H9 (cell line): ENCODE results near the gene DCPS. TPM values are rescaled to one million over a fixed set of nuclear protein-coding genes. Genes with fewer than 3 reads are reported as not detected.

Experiments
- DNase-seq: peaks from one replicate; pipeline ENCODE4 v3.0.0-alpha.2; 2017
- H2AFZ ChIP-seq: one replicate; pipeline ENCODE4 v1.6.1; 2013; ENCODE audit warnings: mild to moderate bottlenecking, low read length, control low read depth, moderate library complexity
- H2AK5ac ChIP-seq: 2 replicates; pipeline ENCODE4 v1.6.1; 2013; ENCODE audit warnings: low read length, control low read depth, mixed read lengths; ENCODE audit not compliant: insufficient read length
- H2BK120ac ChIP-seq: one replicate; pipeline ENCODE4 v1.6.1; 2013; ENCODE audit warnings: low read depth, mild to moderate bottlenecking, low read length, control low read depth, inconsistent platforms; ENCODE audit not compliant: poor library complexity, severe bottlenecking
- H2BK12ac ChIP-seq: 2 replicates; pipeline ENCODE4 v1.6.1; 2013; ENCODE audit warnings: low read length, control low read depth, mixed read lengths, low read depth; ENCODE audit not compliant: insufficient read length
- H2BK15ac ChIP-seq: 2 replicates; pipeline ENCODE4 v1.6.1; 2013; ENCODE audit warnings: low read depth, low read length, control low read depth
- H2BK20ac ChIP-seq: one replicate; pipeline ENCODE4 v1.6.1; 2013; ENCODE audit warnings: low read depth, mild to moderate bottlenecking, low read length, control low read depth, inconsistent platforms; ENCODE audit not compliant: poor library complexity, severe bottlenecking
- H2BK5ac ChIP-seq: 2 replicates; pipeline ENCODE4 v1.6.1; 2013; ENCODE audit warnings: low read length, control low read depth, mixed read lengths; ENCODE audit not compliant: insufficient read length
- H3K14ac ChIP-seq: 2 replicates; pipeline ENCODE4 v1.6.1; 2013; ENCODE audit warnings: low read length, control low read depth; ENCODE audit not compliant: insufficient read depth
- H3K18ac ChIP-seq: 2 replicates; pipeline ENCODE4 v1.6.1; 2013; ENCODE audit warnings: low read depth, mild to moderate bottlenecking, mixed read lengths, low read length, control low read depth; ENCODE audit not compliant: insufficient read length
- H3K23ac ChIP-seq: 2 replicates; pipeline ENCODE4 v1.6.1; 2013; ENCODE audit warnings: low read length, control low read depth, mixed read lengths, low read depth; ENCODE audit not compliant: insufficient read length
- H3K23me2 ChIP-seq: 2 replicates; pipeline ENCODE4 v1.6.1; 2013; ENCODE audit warnings: low read depth, mild to moderate bottlenecking, mixed read lengths, low read length, control low read depth; ENCODE audit not compliant: insufficient read length, poor library complexity, severe bottlenecking
- H3K27ac ChIP-seq: 2 replicates; pipeline ENCODE4 v1.5.1; 2013; ENCODE audit warnings: low read length, control low read depth, mixed read lengths, low read depth; ENCODE audit not compliant: insufficient read length
- H3K27me3 ChIP-seq: 2 replicates; pipeline ENCODE4 v1.6.1; 2013; ENCODE audit warnings: low read length, control low read depth, inconsistent platforms; ENCODE audit not compliant: insufficient read depth
- H3K4ac ChIP-seq: 2 replicates; pipeline ENCODE4 v1.6.1; 2013; ENCODE audit warnings: low read depth, mild to moderate bottlenecking, control low read depth, inconsistent platforms, low read length, moderate library complexity
- H3K4me1 ChIP-seq: 2 replicates; pipeline ENCODE4 v1.6.1; 2013; ENCODE audit warnings: low read length, control low read depth, inconsistent platforms; ENCODE audit not compliant: insufficient read depth
- H3K4me2 ChIP-seq: 2 replicates; pipeline ENCODE4 v1.6.1; 2013; ENCODE audit warnings: low read length, control low read depth, mixed read lengths; ENCODE audit not compliant: insufficient read length, insufficient read depth
- H3K56ac ChIP-seq: 2 replicates; pipeline ENCODE4 v1.6.1; 2013; ENCODE audit warnings: low read depth, mild to moderate bottlenecking, mixed read lengths, low read length, control low read depth; ENCODE audit not compliant: insufficient read length
- H3K79me1 ChIP-seq: 2 replicates; pipeline ENCODE4 v1.6.1; 2013; ENCODE audit warnings: low read depth, mild to moderate bottlenecking, moderate library complexity, low read length, control low read depth, inconsistent platforms; ENCODE audit not compliant: insufficient read depth, poor library complexity, severe bottlenecking
- H3K79me2 ChIP-seq: 2 replicates; pipeline ENCODE4 v1.6.1; 2013; ENCODE audit warnings: low read length, control low read depth, inconsistent platforms; ENCODE audit not compliant: insufficient read depth
- H3K9ac ChIP-seq: 2 replicates; pipeline ENCODE4 v1.6.1; 2013; ENCODE audit warnings: low read length, control low read depth, mixed read lengths; ENCODE audit not compliant: insufficient read length; ENCODE audit errors: extremely low read depth
- H3K9me3 ChIP-seq: one replicate; pipeline ENCODE4 v1.6.1; 2013; ENCODE audit warnings: low read depth, low read length, inconsistent platforms; ENCODE audit not compliant: control insufficient read depth
- H3T11ph ChIP-seq: one replicate; pipeline ENCODE4 v1.6.1; 2013; ENCODE audit warnings: mild to moderate bottlenecking, low read length, control low read depth, inconsistent platforms
- H4K20me1 ChIP-seq: one replicate; pipeline ENCODE4 v1.6.1; 2013; ENCODE audit not compliant: control insufficient read depth, insufficient read length, insufficient read depth
- H4K5ac ChIP-seq: 2 replicates; pipeline ENCODE4 v1.6.1; 2013; ENCODE audit warnings: low read depth, mild to moderate bottlenecking, mixed read lengths, low read length, control low read depth; ENCODE audit not compliant: insufficient read length
- H4K8ac ChIP-seq: replicated peaks from 2 replicates; pipeline ENCODE4 v1.6.1; 2013; ENCODE audit warnings: low read length, control low read depth, mixed read lengths, low read depth; ENCODE audit not compliant: insufficient read length
- H4K91ac ChIP-seq: 2 replicates; pipeline ENCODE4 v1.6.1; 2013; ENCODE audit warnings: low read depth, mild to moderate bottlenecking, moderate library complexity, mixed read lengths, low read length, control low read depth; ENCODE audit not compliant: insufficient read length
- H3K27ac Mint-ChIP-seq, 3 experiments: 2 replicates in 2 of 3; 3 replicates in 1 of 3; pipeline ENCODE4 v1.8.0; 2020 to 2021; ENCODE audit warnings: mixed read lengths in 3 of 3, mild to moderate bottlenecking in 1 of 3, moderate library complexity in 1 of 3
- H3K27me3 Mint-ChIP-seq: 2 replicates; pipeline ENCODE4 v1.8.0; 2021; ENCODE audit warnings: low read depth, mild to moderate bottlenecking, moderate library complexity, mixed read lengths
- H3K36me3 Mint-ChIP-seq, 3 experiments: 2 replicates in 2 of 3; 3 replicates in 1 of 3; pipeline ENCODE4 v1.8.0; 2020 to 2021; ENCODE audit warnings: low read depth in 3 of 3, mixed read lengths in 3 of 3; ENCODE audit not compliant: insufficient read depth in 1 of 3
- H3K4me1 Mint-ChIP-seq, 2 experiments: 2 replicates each; pipeline ENCODE4 v1.8.0; 2020; ENCODE audit warnings: mixed read lengths in 2 of 2
- H3K4me3 Mint-ChIP-seq, 2 experiments: 2 replicates in 1 of 2; 3 replicates in 1 of 2; pipeline ENCODE4 v1.8.0; 2020 to 2021; ENCODE audit warnings: mild to moderate bottlenecking in 2 of 2, mixed read lengths in 2 of 2, moderate library complexity in 1 of 2
- H3K9me3 Mint-ChIP-seq, 2 experiments: 2 replicates in 1 of 2; 3 replicates in 1 of 2; pipeline ENCODE4 v1.8.0; 2020; ENCODE audit warnings: mild to moderate bottlenecking in 2 of 2, mixed read lengths in 2 of 2, moderate library complexity in 1 of 2
- WGBS: extraction: QIAGEN DNeasy Blood & Tissue Kit; methylation state at CpG from one replicate; pipeline ENCODE4 v1.1.7; 2013; ENCODE audit warnings: missing lambda C conversion rate, low lambda C conversion rate, mixed read lengths; ENCODE audit not compliant: insufficient read length; ENCODE audit errors: extremely low coverage; 5-methylcytosine and 5-hydroxymethylcytosine counted together
- total RNA-seq: library from RNA; stranded (reverse); gene quantifications from 2 replicates; pipeline ENCODE4 v1.2.1, GENCODE V29; 2021
- TF ChIP-seq, protein P1 (sequence below): fragments of 200-600 bp; sonication (generic); conservative IDR thresholded peaks from 3 replicates; pipeline ENCODE4 v1.8.0; 2021; ENCODE audit warnings: antibody characterized with exemption, mild to moderate bottlenecking

DCPS gene
- total RNA-seq, 1 experiment from 2014 or later: 27.7 TPM

GRCh38 chr11:126357055-126357962, 53.4 kb downstream of the DCPS start:
- Histone ChIP-seq H3K23me2 (peaks cover 5% of the 10 kb centered on the region), H3K79me2 (peaks cover 5% of the 10 kb centered on the region; the same call in 1 of the 2 replicates), H3K14ac (no peak overlapping the region), H3T11ph (no peak overlapping the region), H2BK20ac (no peak overlapping the region), H3K18ac (no peak overlapping the region), H3K9me3 (no peaks in the 10 kb centered on the region), H3K4me2 (no peak overlapping the region), H3K4me1 (peaks cover 6% of the 10 kb centered on the region), H3K79me1 (no peaks in the 10 kb centered on the region), H2AFZ (no peak overlapping the region), H4K8ac (no peak overlapping the region), H4K5ac (no peak overlapping the region), H2BK12ac (no peak overlapping the region), H3K56ac (no peak overlapping the region), H2AK5ac (no peak overlapping the region), H3K27ac (no peak overlapping the region), H4K91ac (no peak overlapping the region), H2BK15ac (no peak overlapping the region), H3K27me3 (no peaks in the 10 kb centered on the region), H2BK5ac (no peak overlapping the region), H3K4ac (no peak overlapping the region), H3K23ac (no peak overlapping the region), H2BK120ac (no peak overlapping the region), H4K20me1 (no peaks in the 10 kb centered on the region), H3K9ac (no peak overlapping the region)
- H3K27ac Mint-ChIP-seq: peak overlapping the region in 1 of 3 experiments; percentile 4; a peak in 1 of 7 replicates
- no peaks in the 10 kb centered on the region; a peak in 1 of 5 replicates for H3K9me3 Mint-ChIP-seq
- WGBS: no CpG with 5 or more reads among the region's 17 CpGs
- H3K4me3 Mint-ChIP-seq: peak overlapping the region; percentile 71 to 82
- no peak for DNase-seq
- H3K4me1 Mint-ChIP-seq: peaks cover 34 to 54% of the 10 kb centered on the region in 2 experiments
- H3K36me3 Mint-ChIP-seq: no peaks in the 10 kb centered on the region; a peak in 1 of 7 replicates
- H3K27me3 Mint-ChIP-seq: no peaks in the 10 kb centered on the region; the same call in 1 of the 2 replicates
- TF ChIP-seq, protein P1, sequence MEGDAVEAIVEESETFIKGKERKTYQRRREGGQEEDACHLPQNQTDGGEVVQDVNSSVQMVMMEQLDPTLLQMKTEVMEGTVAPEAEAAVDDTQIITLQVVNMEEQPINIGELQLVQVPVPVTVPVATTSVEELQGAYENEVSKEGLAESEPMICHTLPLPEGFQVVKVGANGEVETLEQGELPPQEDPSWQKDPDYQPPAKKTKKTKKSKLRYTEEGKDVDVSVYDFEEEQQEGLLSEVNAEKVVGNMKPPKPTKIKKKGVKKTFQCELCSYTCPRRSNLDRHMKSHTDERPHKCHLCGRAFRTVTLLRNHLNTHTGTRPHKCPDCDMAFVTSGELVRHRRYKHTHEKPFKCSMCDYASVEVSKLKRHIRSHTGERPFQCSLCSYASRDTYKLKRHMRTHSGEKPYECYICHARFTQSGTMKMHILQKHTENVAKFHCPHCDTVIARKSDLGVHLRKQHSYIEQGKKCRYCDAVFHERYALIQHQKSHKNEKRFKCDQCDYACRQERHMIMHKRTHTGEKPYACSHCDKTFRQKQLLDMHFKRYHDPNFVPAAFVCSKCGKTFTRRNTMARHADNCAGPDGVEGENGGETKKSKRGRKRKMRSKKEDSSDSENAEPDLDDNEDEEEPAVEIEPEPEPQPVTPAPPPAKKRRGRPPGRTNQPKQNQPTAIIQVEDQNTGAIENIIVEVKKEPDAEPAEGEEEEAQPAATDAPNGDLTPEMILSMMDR: no peak
